Measurements from ENCODE around the gene MOB2.

Gene MOB2, protein sequence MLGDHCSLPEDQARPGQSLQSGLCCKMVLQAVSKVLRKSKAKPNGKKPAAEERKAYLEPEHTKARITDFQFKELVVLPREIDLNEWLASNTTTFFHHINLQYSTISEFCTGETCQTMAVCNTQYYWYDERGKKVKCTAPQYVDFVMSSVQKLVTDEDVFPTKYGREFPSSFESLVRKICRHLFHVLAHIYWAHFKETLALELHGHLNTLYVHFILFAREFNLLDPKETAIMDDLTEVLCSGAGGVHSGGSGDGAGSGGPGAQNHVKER

GRCh38 chr11:1486054-1486825, at the start of gene MOB2:
Gene MOB2, minus strand, starts transcription at chr11:1486779. Its CDS starts 223 bp downstream, at chr11:1486556.
- no peak for DNase-seq

DNA sequence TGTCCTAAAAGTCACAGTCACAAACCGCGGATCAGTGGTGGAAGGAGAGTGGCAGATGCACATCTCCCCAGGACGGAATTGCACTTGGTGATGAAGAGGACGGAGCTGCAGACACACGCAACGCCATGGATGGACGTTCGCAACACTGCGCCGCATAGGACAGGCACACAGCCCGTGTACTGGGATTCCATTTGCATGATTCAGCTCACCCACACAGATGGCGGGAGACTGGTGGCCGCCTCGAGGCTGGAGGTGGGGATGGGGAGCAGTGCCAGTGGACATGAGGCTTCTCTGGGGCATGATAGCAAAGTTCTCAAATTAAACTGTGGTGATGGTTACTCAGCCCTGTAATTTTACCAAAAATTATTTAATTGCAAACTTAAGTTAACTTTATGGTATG, 48.1 kb upstream of the MOB2 start:
- DNase-seq: no peak

DNA sequence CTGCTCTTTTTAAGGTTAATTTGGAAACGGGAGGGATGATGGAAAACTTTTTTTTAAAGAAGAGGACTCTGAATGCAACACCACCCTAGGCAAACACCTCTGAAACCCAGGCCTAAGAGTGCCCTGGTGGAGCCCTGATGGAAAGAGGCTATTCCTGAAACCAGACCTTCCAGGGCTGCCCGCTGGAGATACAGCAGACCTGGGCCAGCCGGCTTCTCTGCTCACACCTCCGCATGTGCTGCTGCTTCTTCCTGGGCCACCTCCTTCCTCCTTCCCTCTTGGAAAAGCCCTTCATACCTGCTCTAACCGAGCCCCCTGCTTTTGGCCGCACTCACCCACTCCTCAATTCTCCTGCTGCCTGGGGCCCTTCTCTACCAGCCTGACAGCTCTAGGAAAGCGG, 47.6 kb upstream of the MOB2 start:
- DNase-seq: no peak

DNA sequence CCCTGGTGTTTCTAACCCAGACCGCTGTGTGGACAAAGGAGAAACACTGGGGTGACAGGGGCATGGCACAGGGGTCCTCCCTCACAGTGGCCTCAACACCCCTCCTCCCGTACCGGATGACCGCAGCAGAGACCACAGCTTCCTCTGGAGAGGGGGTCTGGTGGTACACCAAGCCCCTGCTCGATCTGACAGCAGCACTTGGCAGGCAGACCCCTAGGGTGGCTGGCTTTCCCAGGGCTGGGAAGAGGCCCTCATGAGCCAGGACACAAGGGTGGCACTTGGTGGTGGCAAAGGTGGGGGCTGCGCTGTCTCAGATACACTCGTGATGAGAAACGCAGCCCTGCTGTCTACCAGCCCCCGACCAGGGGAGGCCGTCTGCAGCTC, 46.8 kb upstream of the MOB2 start:
- no peak for DNase-seq

GRCh38 chr11:1532606-1533341, 46.2 kb upstream of the MOB2 start:
- no peak for DNase-seq

DNA sequence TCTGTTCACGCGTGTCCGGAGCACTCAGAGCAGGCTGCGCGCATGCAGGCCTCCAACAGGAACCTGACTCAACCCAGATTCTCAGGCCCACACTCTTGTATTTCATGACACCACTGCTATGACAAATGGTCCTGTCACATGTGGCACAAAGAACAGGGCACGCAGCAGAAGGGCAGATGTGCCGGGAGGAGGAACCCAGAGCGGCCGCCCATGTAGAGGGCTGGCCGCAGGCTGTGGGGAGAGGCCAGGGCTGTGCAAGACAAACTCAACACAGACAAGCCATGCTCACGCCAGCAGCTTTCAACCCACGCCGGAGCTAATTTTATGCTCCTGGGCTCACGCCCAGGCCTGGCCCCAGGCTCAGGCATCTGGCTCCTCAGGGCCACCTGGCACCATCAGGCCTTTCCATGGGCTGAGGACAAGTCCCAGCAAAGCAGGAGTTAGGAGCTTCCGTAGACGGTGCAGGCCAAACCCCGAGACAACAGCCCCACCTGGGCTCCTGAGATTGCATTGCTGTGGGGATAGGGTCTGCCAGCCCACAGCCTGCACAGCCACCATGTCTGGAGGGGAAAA, 45.5 kb upstream of the MOB2 start:
- DNase-seq: no peak

GRCh38 chr11:1531449-1532013, 45.0 kb upstream of the MOB2 start:
- no peak for DNase-seq

DNA sequence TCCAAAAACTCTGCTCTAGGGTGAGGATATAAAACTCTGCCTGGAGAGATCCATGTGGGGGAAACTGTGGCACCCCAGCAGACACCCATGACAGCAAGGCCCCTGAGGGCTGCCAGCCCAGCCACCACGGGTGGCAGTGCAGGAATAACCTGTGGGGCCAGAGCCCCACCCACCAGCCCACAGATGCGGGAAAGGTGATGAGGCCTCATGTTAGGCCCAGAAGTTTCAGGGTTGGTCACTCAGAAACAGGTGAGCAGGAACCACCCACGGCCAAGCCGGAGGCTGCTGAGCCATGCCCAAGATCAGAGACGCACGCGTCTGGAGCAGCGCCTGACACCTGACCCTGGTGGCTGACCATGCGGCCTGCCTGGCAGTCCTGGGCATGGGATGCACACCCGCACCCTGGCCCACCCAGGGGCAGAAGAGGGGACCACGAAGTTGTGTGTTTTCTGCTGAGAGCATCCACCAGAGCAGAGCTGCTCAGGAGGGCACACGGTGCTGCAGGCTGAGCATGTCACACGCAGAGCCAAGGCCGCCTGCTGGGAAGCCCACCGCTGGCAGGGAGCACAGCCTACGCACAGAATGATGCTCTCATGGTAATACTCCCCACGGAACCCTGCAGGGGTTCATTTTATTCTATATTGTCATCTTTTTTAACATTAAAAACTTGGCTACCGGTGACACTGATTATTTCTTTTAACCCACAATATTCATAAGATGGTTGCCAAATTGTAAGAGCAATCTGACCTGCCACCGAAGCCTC, 44.3 kb upstream of the MOB2 start:
- DNase-seq: no peak

DNA sequence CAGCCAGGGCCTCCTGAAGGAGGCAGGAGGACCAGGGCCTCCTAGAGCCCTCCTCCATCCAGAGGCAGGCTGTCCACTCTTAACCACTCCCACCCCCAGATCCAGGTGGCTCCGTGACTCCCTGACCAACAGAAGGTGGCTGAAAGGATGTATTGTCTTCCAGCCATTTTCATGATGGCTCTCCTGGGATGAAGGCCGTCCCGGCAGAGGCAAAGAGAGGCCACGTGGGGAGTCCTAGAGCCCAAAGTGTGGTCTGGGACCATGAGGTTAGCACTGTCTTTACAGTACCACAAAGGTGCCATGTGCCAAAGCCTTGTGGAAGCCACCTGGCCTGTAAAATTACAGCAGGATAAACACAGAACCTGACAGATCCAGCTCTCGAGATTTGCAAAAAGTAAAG, 43.2 kb upstream of the MOB2 start:
- DNase-seq: no peak

DNA sequence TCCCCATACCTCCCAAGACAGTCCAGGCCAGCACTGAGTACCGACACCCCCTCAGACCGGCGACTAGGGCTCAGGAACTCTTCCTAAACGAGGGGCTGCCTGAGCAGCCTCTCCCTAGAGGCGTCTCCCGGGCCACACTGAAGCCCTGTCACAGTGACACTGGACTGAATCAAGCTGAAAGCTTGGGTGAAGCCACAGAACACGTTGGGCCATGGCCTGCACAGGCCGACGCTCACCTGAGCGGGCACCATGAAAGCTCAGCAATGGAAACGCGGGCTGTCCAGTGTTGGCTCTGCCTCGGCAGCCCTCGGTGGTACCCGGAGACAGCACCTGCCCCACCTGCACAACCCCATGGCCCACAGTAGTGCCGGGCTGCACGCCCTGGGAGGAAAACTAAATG, 42.7 kb upstream of the MOB2 start:
- no peak for DNase-seq

DNA sequence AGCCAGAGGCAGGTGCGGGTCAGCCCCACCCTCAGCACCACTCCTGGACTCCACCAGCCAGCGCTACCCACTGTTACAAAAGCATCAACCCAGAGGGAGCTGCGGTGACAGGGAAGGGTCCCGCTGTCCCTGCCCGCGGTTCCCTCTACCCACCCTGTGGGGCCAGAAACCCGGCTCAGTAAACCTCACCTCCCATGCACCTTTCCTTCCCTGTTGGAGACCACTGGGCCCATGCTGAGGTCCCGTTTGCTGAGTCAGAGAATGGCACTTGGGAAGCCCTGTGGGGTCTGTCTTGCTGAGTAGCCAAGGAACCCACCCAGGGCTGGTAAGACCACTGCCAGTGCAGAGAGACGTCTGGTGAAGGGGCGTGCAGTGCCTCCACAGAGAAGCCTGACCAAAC, 42.1 kb upstream of the MOB2 start:
- DNase-seq: no peak

DNA sequence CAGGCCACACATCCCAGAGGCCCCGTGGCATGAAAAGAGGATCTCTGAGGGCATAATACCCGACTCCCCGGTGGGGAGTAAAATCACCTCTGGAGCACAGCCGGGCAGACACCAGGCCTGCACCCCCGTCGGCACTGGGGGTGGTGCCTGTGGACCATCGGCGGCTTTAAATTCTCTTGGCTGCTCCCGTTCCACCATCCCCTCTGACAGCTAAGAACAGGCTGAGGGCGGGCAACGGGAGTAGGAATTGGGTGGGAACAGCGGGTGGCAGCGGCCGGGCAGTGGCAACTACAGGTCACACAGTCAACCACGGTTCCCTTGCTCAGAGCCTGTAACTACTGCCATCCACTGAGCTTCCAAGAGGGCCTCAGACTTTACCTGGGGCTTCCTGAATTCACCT, 40.2 kb upstream of the MOB2 start:
- no peak for DNase-seq

- no peak for DNase-seq
These were observed 37.2 kb upstream of the MOB2 start for GRCh38 chr11:1523779-1524178.

DNA sequence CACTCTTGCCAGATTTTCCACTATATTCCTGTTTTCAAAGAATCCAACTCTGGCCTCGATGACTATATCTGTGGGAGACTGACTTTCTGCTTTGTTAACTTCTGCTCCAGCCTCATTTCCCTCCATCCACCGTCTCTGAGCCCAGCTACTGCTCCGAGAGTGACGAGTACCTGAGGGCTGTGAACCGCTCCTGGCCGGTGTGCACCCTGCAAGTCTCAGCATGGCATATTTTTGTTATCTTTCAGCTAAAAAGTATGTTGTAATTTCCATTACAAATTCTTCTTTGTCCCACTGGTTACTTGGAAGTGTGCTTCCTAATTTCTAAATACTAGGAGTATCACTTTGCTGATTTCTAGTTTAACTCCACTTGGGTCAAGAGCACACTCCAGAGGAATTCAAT, 36.5 kb upstream of the MOB2 start:
- no peak for DNase-seq

DNA sequence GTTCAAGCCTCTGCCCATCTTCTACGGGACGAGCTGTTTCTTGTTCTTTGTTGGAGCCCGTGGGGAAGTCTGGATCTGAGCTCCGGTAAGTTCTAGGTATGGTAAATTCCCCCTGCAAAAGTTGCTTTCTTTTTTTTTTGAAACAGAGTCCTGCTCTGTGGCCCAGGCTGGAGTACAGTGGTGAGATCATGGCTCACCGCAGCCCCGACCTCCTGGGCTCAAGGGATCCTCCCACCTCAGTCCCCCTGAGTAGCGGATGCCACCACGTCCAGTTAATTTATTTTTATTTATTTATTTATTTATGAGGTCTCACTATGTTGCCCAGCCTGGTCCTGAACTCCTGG, 35.5 kb upstream of the MOB2 start:
- no peak for DNase-seq

DNA sequence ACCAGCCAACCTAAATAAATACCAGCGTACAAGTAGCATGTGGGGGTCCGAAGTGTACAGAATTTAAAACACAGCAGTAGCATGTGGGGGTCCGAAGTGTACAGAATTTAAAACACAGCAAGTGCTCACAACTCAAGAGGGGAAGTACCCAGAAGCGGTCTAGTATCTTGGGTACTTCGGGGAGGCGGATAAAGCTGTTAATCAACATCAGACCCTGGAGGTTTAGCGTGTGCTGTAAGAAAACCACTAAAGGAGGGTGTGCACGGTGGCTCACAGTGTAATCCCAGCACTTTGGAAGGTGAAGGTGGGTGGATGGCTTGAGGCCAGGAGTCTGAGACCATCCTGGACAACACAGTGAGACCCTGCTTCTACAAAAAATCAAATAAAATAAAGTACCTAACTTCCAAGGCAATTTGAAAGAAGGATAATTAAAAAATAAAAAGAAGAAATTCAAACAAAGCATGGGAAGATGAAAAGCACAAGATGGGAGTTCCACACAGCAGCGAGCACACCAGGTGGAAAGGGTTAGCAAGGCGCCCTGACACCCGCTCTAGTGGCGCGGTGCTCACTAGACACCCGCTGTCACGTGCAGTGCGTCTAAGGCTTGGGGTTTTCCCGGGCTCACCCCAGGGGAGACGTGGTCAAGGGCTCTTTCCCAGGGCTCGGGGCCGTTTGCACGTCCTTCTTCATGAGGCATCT, 35.0 kb upstream of the MOB2 start:
- DNase-seq: no peak

GRCh38 chr11:1520663-1521267, 34.2 kb upstream of the MOB2 start:
- no peak for DNase-seq

GRCh38 chr11:1520209-1520662, 33.7 kb upstream of the MOB2 start:
- DNase-seq: no peak

DNA sequence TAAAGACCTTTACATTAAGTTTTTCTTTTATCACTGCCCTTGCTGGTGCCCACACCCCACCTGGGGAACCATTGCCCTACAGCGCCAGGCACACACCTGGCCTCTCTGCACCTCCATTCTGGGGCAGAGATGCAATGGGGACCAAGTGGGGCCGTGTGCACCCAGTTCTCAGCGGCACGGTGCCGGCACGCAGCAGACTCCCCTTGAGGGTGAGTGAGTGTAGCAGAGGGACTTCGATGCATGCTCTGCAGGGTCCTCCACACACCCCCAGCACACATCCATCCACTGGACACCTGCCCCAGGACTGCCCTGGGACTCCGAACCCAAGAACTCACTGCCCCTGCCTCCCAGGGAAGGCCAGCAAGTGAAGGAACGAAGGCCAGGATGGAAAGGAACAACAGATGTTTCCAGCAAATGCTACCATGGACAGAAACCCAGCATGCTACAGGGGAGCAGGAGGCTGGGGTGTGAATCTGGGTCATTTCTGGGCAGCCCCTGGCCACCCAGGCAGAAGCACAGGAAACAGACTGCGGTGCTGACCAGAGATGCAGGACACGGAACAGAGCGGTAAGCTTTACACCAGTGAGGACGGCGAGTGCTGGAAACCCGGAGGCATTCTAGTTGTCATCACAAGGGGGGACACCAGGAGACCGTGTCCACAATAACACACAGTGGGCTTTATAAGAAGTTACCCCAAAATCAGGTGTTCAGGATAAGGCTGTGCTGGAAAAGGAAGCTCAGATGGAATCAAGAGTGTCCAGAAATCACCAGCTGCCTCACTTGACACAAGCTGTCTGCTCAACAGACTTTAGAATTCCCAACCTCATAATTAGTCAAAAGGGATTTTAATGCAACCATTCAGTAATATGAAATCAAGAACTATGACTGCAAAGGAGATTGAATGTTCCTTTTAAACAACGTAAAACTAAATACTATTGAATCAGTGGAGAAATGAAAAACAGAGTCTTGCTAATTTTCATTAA, 32.7 kb upstream of the MOB2 start:
- DNase-seq: no peak

DNA sequence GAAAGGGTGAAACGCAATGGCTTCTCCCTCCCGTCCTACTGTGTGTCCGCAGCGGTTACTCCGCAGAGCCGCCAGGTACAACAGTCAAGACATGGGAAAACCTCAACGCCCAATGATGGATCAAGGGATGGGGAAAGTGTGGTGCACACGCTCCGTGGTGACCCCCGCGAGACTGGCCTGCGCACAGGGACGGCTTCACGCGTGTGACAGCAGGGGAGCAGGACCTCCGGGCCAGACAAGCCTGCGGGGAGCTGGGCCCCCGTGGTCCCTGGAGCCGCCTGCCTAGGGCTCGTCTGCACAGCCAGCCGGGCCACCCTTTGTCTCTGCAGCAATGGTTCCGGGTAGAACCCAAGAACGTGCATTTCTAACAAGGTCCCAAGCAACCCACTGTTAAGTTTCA, 31.7 kb upstream of the MOB2 start:
- no peak for DNase-seq
